Trophoblast cell (in vitro differentiated cells and primary cell): Measurements from ENCODE around the gene PCDHA10.
A peak's percentile ranks its signal among the peaks of the same experiment; 100 is the strongest.
"Not testable (repeated sequence)": the region's sequence is repeated elsewhere in the genome, so short reads cannot be mapped to it uniquely, and the experiment has no call there.

Source experiments
- DNase-seq, 2 donors: peaks; one replicate each; pipeline ENCODE4 v3.0.0-alpha.2; 2016
- H2AFZ ChIP-seq: 2 replicates; pipeline ENCODE4 v1.6.1; 2013; ENCODE audit warnings: low read length, moderate library complexity, mild to moderate bottlenecking; ENCODE audit not compliant: insufficient read depth, poor library complexity
- H2AK5ac ChIP-seq: 2 replicates; pipeline ENCODE4 v1.6.1; 2013; ENCODE audit warnings: mild to moderate bottlenecking, low read length
- H2BK120ac ChIP-seq: 2 replicates; pipeline ENCODE4 v1.6.1; 2013; ENCODE audit warnings: low read length, mild to moderate bottlenecking, moderate library complexity; ENCODE audit not compliant: insufficient read depth, poor library complexity
- H2BK12ac ChIP-seq: 2 replicates; pipeline ENCODE4 v1.6.1; 2013; ENCODE audit warnings: mild to moderate bottlenecking, low read length, moderate library complexity
- H2BK5ac ChIP-seq: 2 replicates; pipeline ENCODE4 v1.6.1; 2013; ENCODE audit warnings: low read length, low read depth, moderate library complexity, mild to moderate bottlenecking; ENCODE audit not compliant: poor library complexity
- H3K14ac ChIP-seq: 2 replicates; pipeline ENCODE4 v1.6.1; 2013; ENCODE audit warnings: mild to moderate bottlenecking, low read length
- H3K18ac ChIP-seq: 2 replicates; pipeline ENCODE4 v1.6.1; 2013; ENCODE audit warnings: mild to moderate bottlenecking, low read length
- H3K23ac ChIP-seq: 2 replicates; pipeline ENCODE4 v1.6.1; 2013; ENCODE audit warnings: low read length
- H3K27ac ChIP-seq: 2 replicates; pipeline ENCODE4 v1.5.1; 2013; ENCODE audit warnings: low read depth, mild to moderate bottlenecking, inconsistent platforms, low read length, moderate library complexity
- H3K27me3 ChIP-seq: 2 replicates; pipeline ENCODE4 v1.6.1; 2013; ENCODE audit warnings: inconsistent platforms, mild to moderate bottlenecking, low read length, moderate library complexity; ENCODE audit not compliant: insufficient read depth
- H3K36me3 ChIP-seq, 2 experiments: 1 replicate in 1 of 2; 2 replicates in 1 of 2; pipeline ENCODE4 v1.6.1; 2013; ENCODE audit warnings: low read length in 2 of 2, mild to moderate bottlenecking in 2 of 2, moderate library complexity in 1 of 2; ENCODE audit not compliant: insufficient read depth in 2 of 2, control insufficient read depth in 1 of 2
- H3K4ac ChIP-seq: 2 replicates; pipeline ENCODE4 v1.6.1; 2013; ENCODE audit warnings: low read depth, mild to moderate bottlenecking, low read length, moderate library complexity
- H3K4me1 ChIP-seq, 2 experiments: 1 replicate in 1 of 2; 2 replicates in 1 of 2; pipeline ENCODE4 v1.6.1; 2013; ENCODE audit warnings: low read length in 2 of 2, mild to moderate bottlenecking in 2 of 2, moderate library complexity in 1 of 2; ENCODE audit not compliant: insufficient read depth in 2 of 2, control insufficient read depth in 1 of 2
- H3K4me2 ChIP-seq: 2 replicates; pipeline ENCODE4 v1.6.1; 2013; ENCODE audit warnings: inconsistent platforms, mild to moderate bottlenecking, low read length, moderate library complexity
- H3K4me3 ChIP-seq: 2 replicates; pipeline ENCODE4 v1.5.1; 2013; ENCODE audit warnings: mild to moderate bottlenecking, low read depth, low read length, inconsistent platforms
- H3K79me1 ChIP-seq: one replicate; pipeline ENCODE4 v1.6.1; 2013; ENCODE audit warnings: low read length
- H3K79me2 ChIP-seq: 2 replicates; pipeline ENCODE4 v1.6.1; 2013; ENCODE audit warnings: low read length, mild to moderate bottlenecking; ENCODE audit not compliant: control insufficient read depth, insufficient read depth, poor library complexity
- H3K9ac ChIP-seq: 2 replicates; pipeline ENCODE4 v1.6.1; 2013; ENCODE audit warnings: mild to moderate bottlenecking, low read length
- H3K9me3 ChIP-seq: 2 replicates; pipeline ENCODE4 v1.6.1; 2013; ENCODE audit warnings: low read depth, mild to moderate bottlenecking, control low read depth, inconsistent platforms, low read length; ENCODE audit not compliant: insufficient read depth
- H4K12ac ChIP-seq: 2 replicates; pipeline ENCODE4 v1.6.1; 2013; ENCODE audit warnings: low read depth, mild to moderate bottlenecking, low read length, moderate library complexity
- H4K8ac ChIP-seq: 2 replicates; pipeline ENCODE4 v1.6.1; 2013; ENCODE audit warnings: low read depth, mild to moderate bottlenecking, low read length, moderate library complexity
- H4K91ac ChIP-seq: one replicate; pipeline ENCODE4 v1.6.1; 2013; ENCODE audit warnings: low read depth, mild to moderate bottlenecking, low read length, moderate library complexity
- WGBS: extraction: QIAGEN DNeasy Blood & Tissue Kit; methylation state at CpG from one replicate; pipeline ENCODE4 v1.1.7; 2013; ENCODE audit warnings: missing lambda C conversion rate; ENCODE audit not compliant: insufficient read length, insufficient coverage; ENCODE audit errors: extremely low coverage; 5-methylcytosine and 5-hydroxymethylcytosine counted together

Gene PCDHA10

DNA sequence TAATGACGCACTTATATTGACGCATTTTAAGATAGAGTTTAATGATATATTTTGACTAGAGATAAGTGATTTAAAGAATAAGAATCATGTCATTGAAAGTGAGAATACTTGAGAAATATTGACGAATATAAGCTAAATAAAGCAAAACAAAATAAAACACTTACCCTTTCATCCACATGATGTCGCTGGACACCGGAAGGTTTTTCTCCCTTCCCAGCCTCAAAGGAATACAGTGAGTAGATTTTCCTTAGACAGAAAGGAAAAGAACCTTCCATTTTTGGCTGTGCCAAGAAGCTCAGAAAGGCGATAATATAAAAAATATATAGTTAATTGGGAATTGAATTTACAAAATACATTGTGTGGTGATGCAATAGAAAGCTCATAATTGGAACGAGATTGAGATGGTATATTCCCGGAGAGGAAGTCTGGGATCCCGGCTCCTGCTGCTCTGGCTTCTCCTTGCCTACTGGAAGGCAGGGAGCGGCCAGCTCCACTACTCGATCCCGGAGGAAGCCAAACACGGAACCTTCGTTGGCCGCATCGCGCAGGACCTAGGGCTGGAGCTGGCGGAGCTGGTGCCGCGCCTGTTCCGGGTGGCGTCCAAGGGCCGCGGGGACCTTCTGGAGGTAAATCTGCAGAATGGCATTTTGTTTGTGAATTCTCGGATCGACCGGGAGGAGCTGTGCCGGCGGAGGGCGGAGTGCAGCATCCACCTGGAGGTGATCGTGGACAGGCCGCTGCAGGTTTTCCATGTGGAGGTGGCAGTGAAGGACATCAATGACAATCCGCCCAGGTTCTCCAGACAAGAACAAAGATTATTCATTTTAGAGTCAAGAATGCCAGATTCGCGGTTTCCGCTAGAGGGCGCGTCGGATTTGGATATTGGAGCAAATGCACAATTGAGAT is 34.1 kb upstream of the PCDHA10 start, which contains the start of gene PCDHA5:
PCDHA5 (plus strand) TSS at position 239 of the 906 bp plus-strand sequence.
- no peak within 1 kb of the TSS for H2AFZ ChIP-seq
- H3K36me3 ChIP-seq = peaks cover 7 to 8% of the 10 kb centered on the region in 2 experiments
- H3K4ac ChIP-seq = no peak within 1 kb of the TSS
- H4K91ac ChIP-seq = no peak within 1 kb of the TSS
- no peak within 1 kb of the TSS for H3K23ac ChIP-seq
- no peak within 1 kb of the TSS for H3K4me3 ChIP-seq
- H3K18ac ChIP-seq = no peak within 1 kb of the TSS
- H3K27me3 ChIP-seq = no peaks in the 10 kb centered on the region
- H3K9ac ChIP-seq = no peak within 1 kb of the TSS
- H3K4me1 ChIP-seq = no peaks in the 10 kb centered on the region
- H2AK5ac ChIP-seq = no peak within 1 kb of the TSS
- peaks cover 3% of the 10 kb centered on the region for H3K9me3 ChIP-seq
- H4K12ac ChIP-seq = no peak within 1 kb of the TSS
- no peaks in the 10 kb centered on the region for H3K79me2 ChIP-seq
- no peak within 1 kb of the TSS for H2BK5ac ChIP-seq
- H2BK120ac ChIP-seq = no peak within 1 kb of the TSS
- no peak within 1 kb of the TSS for H3K27ac ChIP-seq
- DNase-seq = peak in 1 of 2 donors; percentile 12
- no peak within 1 kb of the TSS for H4K8ac ChIP-seq
- H3K4me2 ChIP-seq = no peak within 1 kb of the TSS
- H2BK12ac ChIP-seq = no peak within 1 kb of the TSS
- no peaks in the 10 kb centered on the region for H3K79me1 ChIP-seq
- H3K14ac ChIP-seq = no peak within 1 kb of the TSS
- 100% methylated on average over 1 of the region's 39 CpGs for WGBS

DNA sequence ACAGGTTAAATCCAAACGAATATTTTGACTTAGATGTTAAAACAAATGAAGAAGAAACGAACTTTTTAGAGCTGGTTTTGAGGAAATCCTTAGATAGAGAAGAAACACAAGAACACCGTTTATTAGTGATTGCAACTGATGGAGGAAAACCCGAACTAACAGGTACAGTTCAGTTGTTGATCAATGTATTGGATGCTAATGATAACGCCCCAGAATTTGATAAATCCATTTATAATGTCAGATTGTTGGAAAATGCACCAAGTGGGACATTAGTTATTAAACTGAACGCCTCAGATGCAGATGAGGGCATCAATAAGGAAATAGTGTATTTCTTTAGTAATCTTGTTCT is 33.4 kb upstream of the PCDHA10 start:
- Histone ChIP-seq H3K9me3 (peaks cover 3% of the 10 kb centered on the region), H2AFZ (no peak overlapping the region), H3K4me2 (no peak overlapping the region), H3K4me3 (no peak overlapping the region), H2AK5ac (no peak overlapping the region), H4K12ac (no peak overlapping the region), H3K14ac (no peak overlapping the region), H3K18ac (no peak overlapping the region), H3K36me3 (peaks cover 7 to 8% of the 10 kb centered on the region in 2 experiments), H3K9ac (no peak overlapping the region), H3K4me1 (no peaks in the 10 kb centered on the region), H2BK120ac (no peak overlapping the region), H3K4ac (no peak overlapping the region), H2BK5ac (no peak overlapping the region), H3K27ac (no peak overlapping the region), H4K8ac (no peak overlapping the region), H3K23ac (no peak overlapping the region), H4K91ac (no peak overlapping the region), H3K79me2 (no peaks in the 10 kb centered on the region), H3K79me1 (no peaks in the 10 kb centered on the region), H2BK12ac (no peak overlapping the region), H3K27me3 (no peaks in the 10 kb centered on the region)
- no peak for DNase-seq
- no CpG with 5 or more reads among the region's 6 CpGs for WGBS

DNA sequence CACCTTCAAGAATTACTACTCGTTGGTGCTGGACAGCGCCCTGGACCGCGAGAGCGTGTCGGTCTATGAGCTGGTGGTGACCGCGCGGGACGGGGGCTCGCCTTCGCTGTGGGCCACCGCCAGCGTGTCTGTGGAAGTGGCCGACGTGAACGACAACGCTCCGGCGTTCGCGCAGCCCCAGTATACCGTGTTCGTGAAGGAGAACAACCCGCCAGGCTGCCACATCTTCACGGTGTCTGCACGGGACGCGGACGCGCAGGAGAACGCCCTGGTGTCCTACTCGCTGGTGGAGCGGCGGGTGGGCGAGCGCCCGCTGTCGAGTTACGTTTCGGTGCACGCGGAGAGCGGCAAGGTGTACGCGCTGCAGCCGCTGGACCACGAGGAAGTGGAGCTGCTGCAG is 32.7 kb upstream of the PCDHA10 start:
- not testable (repeated sequence) for H3K36me3 ChIP-seq, H3K14ac ChIP-seq, H3K4ac ChIP-seq, H3K23ac ChIP-seq, H3K4me1 ChIP-seq, H2AK5ac ChIP-seq, H3K18ac ChIP-seq, H3K9ac ChIP-seq, H3K4me2 ChIP-seq, H2BK5ac ChIP-seq, H3K4me3 ChIP-seq, H4K12ac ChIP-seq, H3K79me1 ChIP-seq, H3K27ac ChIP-seq, H2AFZ ChIP-seq, H2BK12ac ChIP-seq, H4K8ac ChIP-seq, H3K9me3 ChIP-seq, H3K79me2 ChIP-seq, H2BK120ac ChIP-seq, H4K91ac ChIP-seq, H3K27me3 ChIP-seq, DNase-seq
- WGBS = no CpG with 5 or more reads among the region's 48 CpGs

DNA sequence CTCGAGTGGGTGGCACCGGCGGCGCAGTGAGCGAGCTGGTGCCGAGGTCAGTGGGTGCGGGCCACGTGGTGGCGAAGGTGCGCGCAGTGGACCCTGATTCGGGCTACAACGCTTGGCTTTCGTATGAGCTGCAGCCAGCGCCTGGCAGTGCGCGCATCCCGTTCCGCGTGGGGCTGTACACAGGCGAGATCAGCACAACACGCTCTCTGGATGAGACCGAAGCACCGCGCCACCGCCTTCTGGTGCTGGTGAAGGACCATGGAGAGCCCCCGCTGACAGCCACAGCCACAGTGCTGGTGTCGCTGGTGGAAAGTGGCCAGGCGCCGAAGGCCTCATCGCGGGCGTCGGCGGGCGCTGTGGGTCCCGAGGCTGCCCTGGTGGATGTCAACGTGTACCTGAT is 32.2 kb upstream of the PCDHA10 start:
- no CpG with 5 or more reads among the region's 38 CpGs for WGBS
- Histone ChIP-seq H3K79me2 (no peaks in the 10 kb centered on the region), H3K14ac (no peak overlapping the region), H3K4ac (no peak overlapping the region), H2AK5ac (no peak overlapping the region), H3K27me3 (no peaks in the 10 kb centered on the region), H3K4me3 (no peak overlapping the region), H3K9me3 (peaks cover 3% of the 10 kb centered on the region), H3K18ac (no peak overlapping the region), H2BK5ac (no peak overlapping the region), H2BK12ac (no peak overlapping the region), H3K23ac (no peak overlapping the region), H3K4me2 (no peak overlapping the region), H3K79me1 (no peaks in the 10 kb centered on the region), H4K91ac (no peak overlapping the region), H4K8ac (no peak overlapping the region), H3K9ac (no peak overlapping the region), H2AFZ (no peak overlapping the region), H2BK120ac (no peak overlapping the region), H3K36me3 (peaks cover 7 to 8% of the 10 kb centered on the region in 2 experiments), H4K12ac (no peak overlapping the region), H3K27ac (no peak overlapping the region), H3K4me1 (no peaks in the 10 kb centered on the region)
- DNase-seq = no peak
